IMR-90 (cell line): Measurements from ENCODE around the gene PCDHGA6.

Source experiments
- CHD1 ChIP-seq: IDR thresholded peaks from 2 replicates; pipeline ENCODE4 v1.6.1; 2012; ENCODE audit warnings: low read depth, low read length, improper control_type of control experiment
- MXI1 ChIP-seq: IDR thresholded peaks from 2 replicates; pipeline ENCODE4 v1.6.1; 2012; ENCODE audit warnings: low read depth, mild to moderate bottlenecking, low read length, moderate library complexity, borderline replicate concordance
- POLR2A ChIP-seq: IDR thresholded peaks from 2 replicates; pipeline ENCODE4 v1.6.1; 2012; ENCODE audit warnings: mild to moderate bottlenecking, low read depth, low read length
- RCOR1 ChIP-seq: IDR thresholded peaks from 2 replicates; pipeline ENCODE4 v1.6.1; 2012; ENCODE audit warnings: mild to moderate bottlenecking, low read length, improper control_type of control experiment; ENCODE audit not compliant: insufficient replicate concordance
- RFX5 ChIP-seq: IDR thresholded peaks from 2 replicates; pipeline ENCODE4 v1.8.0; 2012; ENCODE audit warnings: low read depth, mild to moderate bottlenecking, low read length, moderate library complexity
- SMC3 ChIP-seq: fragments of 150-350 bp; IDR thresholded peaks from 2 replicates; pipeline ENCODE4 v1.6.1; 2016; ENCODE audit warnings: low read depth, mild to moderate bottlenecking, antibody characterized with exemption, low read length, moderate library complexity
- TF ChIP-seq, protein P1 (sequence below): fragments of 150-350 bp; IDR thresholded peaks from 2 replicates; pipeline ENCODE4 v1.6.1; 2016; ENCODE audit warnings: low read depth, mild to moderate bottlenecking, low read length, moderate library complexity, borderline replicate concordance
- TF ChIP-seq, protein P2 (sequence below): conservative IDR thresholded peaks from 2 replicates; pipeline ENCODE4 v1.5.1; 2012; ENCODE audit warnings: mild to moderate bottlenecking, low read depth, low read length, improper control_type of control experiment

DNA sequence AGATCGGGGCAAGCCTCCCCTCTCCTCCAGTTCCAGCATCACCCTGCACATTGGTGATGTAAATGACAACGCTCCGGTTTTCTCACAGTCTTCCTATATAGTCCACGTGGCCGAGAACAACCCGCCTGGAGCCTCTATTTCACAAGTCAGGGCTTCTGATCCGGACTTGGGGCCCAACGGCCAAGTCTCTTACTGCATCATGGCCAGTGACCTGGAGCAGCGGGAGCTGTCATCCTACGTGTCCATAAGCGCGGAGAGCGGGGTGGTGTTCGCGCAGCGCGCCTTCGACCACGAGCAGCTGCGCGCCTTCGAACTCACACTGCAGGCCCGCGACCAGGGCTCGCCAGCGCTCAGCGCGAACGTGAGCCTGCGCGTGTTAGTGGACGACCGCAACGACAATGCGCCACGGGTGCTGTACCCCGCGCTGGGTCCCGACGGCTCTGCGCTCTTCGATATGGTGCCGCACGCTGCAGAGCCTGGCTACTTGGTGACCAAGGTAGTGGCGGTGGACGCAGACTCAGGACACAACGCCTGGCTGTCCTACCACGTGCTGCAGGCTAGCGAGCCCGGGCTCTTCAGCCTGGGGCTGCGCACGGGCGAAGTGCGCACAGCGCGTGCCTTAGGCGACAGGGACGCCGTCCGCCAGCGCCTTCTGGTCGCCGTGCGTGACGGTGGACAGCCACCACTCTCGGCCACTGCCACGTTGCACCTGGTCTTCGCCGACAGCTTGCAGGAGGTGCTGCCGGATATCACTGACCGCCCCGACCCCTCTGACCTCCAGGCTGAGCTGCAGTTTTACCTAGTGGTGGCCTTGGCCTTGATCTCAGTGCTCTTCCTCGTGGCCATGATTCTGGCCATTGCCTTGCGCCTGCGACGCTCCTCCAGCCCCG, 15.7 kb downstream of the PCDHGA6 start:
- TF ChIP-seq, protein P1, sequence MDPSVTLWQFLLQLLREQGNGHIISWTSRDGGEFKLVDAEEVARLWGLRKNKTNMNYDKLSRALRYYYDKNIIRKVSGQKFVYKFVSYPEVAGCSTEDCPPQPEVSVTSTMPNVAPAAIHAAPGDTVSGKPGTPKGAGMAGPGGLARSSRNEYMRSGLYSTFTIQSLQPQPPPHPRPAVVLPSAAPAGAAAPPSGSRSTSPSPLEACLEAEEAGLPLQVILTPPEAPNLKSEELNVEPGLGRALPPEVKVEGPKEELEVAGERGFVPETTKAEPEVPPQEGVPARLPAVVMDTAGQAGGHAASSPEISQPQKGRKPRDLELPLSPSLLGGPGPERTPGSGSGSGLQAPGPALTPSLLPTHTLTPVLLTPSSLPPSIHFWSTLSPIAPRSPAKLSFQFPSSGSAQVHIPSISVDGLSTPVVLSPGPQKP: no peak
- TF ChIP-seq, protein P2, sequence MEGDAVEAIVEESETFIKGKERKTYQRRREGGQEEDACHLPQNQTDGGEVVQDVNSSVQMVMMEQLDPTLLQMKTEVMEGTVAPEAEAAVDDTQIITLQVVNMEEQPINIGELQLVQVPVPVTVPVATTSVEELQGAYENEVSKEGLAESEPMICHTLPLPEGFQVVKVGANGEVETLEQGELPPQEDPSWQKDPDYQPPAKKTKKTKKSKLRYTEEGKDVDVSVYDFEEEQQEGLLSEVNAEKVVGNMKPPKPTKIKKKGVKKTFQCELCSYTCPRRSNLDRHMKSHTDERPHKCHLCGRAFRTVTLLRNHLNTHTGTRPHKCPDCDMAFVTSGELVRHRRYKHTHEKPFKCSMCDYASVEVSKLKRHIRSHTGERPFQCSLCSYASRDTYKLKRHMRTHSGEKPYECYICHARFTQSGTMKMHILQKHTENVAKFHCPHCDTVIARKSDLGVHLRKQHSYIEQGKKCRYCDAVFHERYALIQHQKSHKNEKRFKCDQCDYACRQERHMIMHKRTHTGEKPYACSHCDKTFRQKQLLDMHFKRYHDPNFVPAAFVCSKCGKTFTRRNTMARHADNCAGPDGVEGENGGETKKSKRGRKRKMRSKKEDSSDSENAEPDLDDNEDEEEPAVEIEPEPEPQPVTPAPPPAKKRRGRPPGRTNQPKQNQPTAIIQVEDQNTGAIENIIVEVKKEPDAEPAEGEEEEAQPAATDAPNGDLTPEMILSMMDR: no peak
- TF ChIP-seq RCOR1: no peak
- no peak for TF ChIP-seq RFX5
- TF ChIP-seq POLR2A: no peak
- no peak for TF ChIP-seq SMC3
- TF ChIP-seq CHD1: no peak
- no peak for TF ChIP-seq MXI1
